ENCODE data around the gene ZNRD2.

Gene ZNRD2

DNA sequence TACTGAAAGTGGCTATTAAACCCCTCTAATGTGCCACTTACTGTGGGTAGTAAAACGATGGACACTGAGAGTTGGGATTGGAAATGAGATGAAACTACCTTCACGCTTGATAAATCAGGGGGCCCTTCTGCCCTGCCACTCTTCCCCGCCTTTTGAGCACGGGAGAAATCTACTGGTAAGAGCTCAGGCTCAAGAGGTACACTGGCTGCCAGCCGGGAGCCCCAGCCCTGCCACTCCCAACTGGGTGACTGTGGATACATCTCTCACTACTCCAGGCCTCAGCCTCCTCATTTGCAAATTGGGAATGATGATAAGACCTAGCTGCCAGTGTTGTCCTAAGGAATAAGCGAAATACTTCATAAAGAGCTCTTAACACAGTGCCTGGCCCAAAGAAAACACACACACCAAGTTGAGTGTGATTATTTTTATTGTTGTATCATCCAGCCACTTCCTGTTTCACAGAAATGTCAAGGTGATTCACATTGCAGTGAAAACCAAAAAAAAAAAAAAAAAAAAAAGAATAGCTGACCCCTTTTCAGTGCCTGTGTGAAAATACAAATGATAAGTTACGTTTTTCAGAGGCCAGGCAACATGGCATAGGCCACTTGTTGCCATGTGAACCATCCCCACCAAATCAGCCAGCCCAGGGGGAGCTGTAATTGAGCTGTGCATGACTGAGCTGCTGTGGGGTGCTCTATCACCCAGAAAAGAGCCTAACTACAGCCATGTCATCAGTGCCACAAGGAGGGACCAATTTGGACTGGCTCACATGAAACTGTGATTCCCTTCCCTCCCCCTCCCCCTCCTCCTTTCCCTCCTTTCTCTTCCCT lies 4.4 kb upstream of the ZNRD2 start:
- Histone ChIP-seq H3K4me1 (ENCODE audit: control insufficient read depth, insufficient read depth, low read length, unreplicated experiment) (peaks cover 26% of the 10 kb centered on the region), H3K36me3 (ENCODE audit: insufficient read depth, low read length) (no peaks in the 10 kb centered on the region), H2AFZ (ENCODE audit: low read length, unreplicated experiment) (no peak overlapping the region), H3K79me2 (ENCODE audit: control insufficient read depth, insufficient read depth, low read length, unreplicated experiment) (peaks cover 28% of the 10 kb centered on the region), H3K4me3 (ENCODE audit: low read depth, low read length) (no peak overlapping the region), H3K27ac (ENCODE audit: low read depth, low read length) (peak overlapping the region; percentile 51), H3K27me3 (ENCODE audit: insufficient read depth, low read length) (no peaks in the 10 kb centered on the region)

DNA sequence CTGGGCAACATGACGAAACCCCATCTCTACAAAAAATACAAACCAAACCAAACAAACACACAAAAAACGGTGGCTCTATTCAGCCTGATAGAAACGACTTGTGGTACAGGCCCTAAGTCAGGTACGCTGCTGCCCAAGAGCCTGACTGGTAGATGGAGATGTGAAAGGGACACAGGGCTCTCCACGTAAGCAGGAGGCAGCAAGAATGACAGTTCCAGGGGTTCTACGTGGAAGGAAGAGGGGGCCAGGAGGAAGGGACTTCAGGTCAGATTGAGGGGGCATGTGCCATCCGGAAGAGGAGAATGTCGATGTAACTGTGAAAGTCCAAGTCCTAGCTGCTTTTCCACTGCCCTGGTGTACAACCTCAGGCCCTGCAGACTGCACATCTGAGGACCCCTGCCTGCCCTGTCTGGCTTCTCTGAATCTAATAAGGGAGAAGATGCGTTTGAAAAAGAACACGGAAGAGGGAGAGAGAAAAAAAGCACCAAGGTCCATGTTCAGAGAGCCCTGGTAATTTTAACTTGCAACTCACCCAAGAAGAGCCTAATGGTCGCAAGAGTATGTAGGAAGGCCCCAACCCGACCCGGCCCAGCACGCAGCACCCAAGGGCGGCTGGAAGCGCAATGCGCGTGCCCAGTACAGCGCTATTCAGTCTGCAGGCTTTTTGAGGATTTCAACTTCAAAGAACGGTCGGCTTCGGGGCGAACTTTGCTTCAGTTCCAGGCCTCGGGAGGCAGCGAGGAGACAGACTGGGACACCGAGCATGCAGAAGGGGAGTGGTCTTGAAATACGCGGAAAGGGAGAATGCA lies 909 bp upstream of the ZNRD2 start:
- Histone ChIP-seq H3K36me3 (ENCODE audit: insufficient read depth, low read length) (no peaks in the 10 kb centered on the region), H3K79me2 (ENCODE audit: control insufficient read depth, insufficient read depth, low read length, unreplicated experiment) (peaks cover 50% of the 10 kb centered on the region), H3K27me3 (ENCODE audit: insufficient read depth, low read length) (no peaks in the 10 kb centered on the region), H3K4me3 (ENCODE audit: low read depth, low read length) (peak overlapping the region; percentile 92), H2AFZ (ENCODE audit: low read length, unreplicated experiment) (peak overlapping the region; percentile 93), H3K4me1 (ENCODE audit: control insufficient read depth, insufficient read depth, low read length, unreplicated experiment) (peaks cover 41% of the 10 kb centered on the region), H3K27ac (ENCODE audit: low read depth, low read length) (peak overlapping the region; percentile 79)

DNA sequence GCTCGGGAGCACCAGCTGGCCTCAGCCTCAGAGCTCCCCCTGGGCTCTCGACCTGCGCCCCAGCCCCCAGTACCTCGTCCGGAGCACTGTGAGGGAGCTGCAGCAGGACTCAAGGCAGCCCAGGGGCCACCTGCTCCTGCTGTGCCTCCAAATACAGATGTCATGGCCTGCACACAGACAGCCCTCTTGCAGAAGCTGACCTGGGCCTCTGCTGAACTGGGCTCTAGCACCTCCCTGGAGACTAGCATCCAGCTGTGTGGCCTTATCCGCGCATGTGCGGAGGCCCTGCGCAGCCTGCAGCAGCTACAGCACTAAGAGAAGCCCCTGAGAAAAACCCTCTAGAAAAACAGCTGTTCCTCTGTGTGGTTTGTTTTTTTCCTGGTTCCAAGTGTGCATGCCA lies 1.1 kb downstream of the ZNRD2 start:
- Histone ChIP-seq H2AFZ (ENCODE audit: low read length, unreplicated experiment) (no peak overlapping the region), H3K36me3 (ENCODE audit: insufficient read depth, low read length) (no peaks in the 10 kb centered on the region), H3K27me3 (ENCODE audit: insufficient read depth, low read length) (no peaks in the 10 kb centered on the region), H3K27ac (ENCODE audit: low read depth, low read length) (no peak overlapping the region), H3K79me2 (ENCODE audit: control insufficient read depth, insufficient read depth, low read length, unreplicated experiment) (peaks cover 56% of the 10 kb centered on the region), H3K4me1 (ENCODE audit: control insufficient read depth, insufficient read depth, low read length, unreplicated experiment) (peaks cover 39% of the 10 kb centered on the region), H3K4me3 (ENCODE audit: low read depth, low read length) (peak overlapping the region; percentile 92)

DNA sequence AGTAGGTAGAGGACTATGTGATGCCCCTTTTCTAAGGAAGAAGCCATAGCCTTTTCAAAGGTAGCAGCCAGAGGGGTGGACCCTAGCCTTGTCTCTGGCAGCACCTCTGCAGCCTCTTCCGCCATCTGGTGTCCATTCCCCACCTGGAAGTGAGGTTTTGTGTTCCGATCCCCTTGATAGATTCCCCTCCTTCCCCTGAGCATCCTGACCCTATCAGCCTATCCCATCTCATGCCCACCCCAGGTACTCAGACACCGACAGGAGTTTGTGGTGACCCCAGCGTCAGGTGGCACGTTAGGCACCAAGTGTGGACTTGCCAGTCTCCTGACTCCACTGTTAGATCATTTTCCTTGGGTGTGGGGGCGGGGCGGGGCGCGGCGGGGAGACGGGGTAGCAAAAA lies 1.7 kb downstream of the ZNRD2 start:
- H3K4me1 ChIP-seq (ENCODE audit: control insufficient read depth, insufficient read depth, low read length, unreplicated experiment), result peaks cover 43% of the 10 kb centered on the region
- H3K27ac ChIP-seq (ENCODE audit: low read depth, low read length), result no peak overlapping the region
- H3K36me3 ChIP-seq (ENCODE audit: insufficient read depth, low read length), result no peaks in the 10 kb centered on the region
- H3K27me3 ChIP-seq (ENCODE audit: insufficient read depth, low read length), result no peaks in the 10 kb centered on the region
- H3K4me3 ChIP-seq (ENCODE audit: low read depth, low read length), result peak overlapping the region; percentile 92
- H2AFZ ChIP-seq (ENCODE audit: low read length, unreplicated experiment), result no peak overlapping the region
- peaks cover 57% of the 10 kb centered on the region for H3K79me2 ChIP-seq (ENCODE audit: control insufficient read depth, insufficient read depth, low read length, unreplicated experiment)

DNA sequence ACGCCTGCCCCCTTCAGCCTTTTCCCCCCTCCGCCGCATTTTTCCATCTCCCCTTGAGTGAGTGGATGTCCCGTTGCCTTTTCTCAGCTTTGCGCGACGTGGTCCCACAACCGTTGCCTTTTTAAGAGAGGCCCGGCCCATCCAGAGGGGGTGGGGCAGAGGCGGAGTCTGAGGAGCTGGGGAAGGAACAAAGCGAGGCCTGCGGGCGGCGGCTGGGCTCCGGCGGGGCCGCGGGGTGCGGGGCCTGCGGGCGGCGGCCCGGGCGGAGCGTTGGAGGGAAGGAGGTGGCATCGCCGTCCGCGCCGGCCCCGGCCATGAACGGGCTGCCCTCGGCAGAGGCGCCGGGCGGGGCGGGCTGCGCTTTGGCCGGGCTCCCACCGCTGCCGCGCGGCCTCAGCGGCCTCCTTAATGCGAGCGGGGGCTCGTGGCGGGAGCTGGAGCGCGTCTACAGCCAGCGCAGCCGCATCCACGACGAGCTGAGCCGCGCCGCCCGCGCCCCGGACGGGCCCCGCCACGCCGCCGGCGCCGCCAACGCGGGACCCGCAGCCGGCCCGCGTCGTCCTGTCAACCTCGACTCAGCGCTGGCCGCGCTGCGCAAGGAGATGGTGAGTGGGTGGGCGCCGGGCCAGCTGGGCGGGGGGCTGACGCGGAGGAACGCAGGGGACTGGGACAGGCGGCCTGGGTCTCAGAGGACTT lies 2.2 kb downstream of the ZNRD2 start, which contains the start of gene FAM89B:
FAM89B (plus strand) TSS at position 183 of the 696 bp plus-strand sequence; CDS start at position 315, 132 bp downstream.
- Histone ChIP-seq H3K27ac (ENCODE audit: low read depth, low read length) (0 out of 2 replicates have a peak within 1 kb of the TSS, but pooled peaks have one; percentile 8), H3K4me1 (ENCODE audit: control insufficient read depth, insufficient read depth, low read length, unreplicated experiment) (peaks cover 48% of the 10 kb centered on the region)

DNA sequence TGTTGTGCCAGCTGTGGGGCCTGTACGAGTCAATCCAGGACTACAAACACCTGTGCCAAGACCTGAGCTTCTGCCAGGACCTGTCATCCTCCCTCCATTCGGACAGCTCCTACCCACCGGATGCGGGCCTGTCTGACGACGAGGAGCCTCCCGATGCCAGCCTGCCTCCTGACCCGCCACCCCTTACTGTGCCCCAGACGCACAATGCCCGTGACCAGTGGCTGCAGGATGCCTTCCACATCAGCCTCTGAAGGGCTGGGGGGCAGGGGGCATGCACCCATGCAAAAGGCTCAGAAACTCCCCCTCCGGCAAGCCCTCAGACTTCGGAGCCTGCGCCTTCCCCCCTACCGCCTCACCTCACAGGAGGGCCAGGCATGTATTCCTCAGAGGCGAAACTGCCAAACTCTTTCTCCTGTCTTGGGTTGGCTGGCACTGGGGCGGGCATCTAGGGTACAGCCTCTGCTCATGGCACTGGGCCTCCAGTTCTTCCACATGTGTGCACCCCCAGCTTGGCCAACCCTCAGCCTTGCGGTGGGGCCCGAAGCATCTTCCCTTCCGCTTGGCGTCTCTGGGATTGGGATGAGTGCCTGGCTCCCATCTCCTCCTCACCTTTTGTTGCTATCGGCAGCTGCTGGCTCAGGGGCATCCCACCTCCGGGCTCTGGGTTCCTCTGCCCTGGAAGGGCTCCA lies 3.3 kb downstream of the ZNRD2 start:
- Histone ChIP-seq H3K27me3 (ENCODE audit: insufficient read depth, low read length) (no peaks in the 10 kb centered on the region), H3K79me2 (ENCODE audit: control insufficient read depth, insufficient read depth, low read length, unreplicated experiment) (peaks cover 54% of the 10 kb centered on the region), H3K4me3 (ENCODE audit: low read depth, low read length) (peak overlapping the region; percentile 92), H3K4me1 (ENCODE audit: control insufficient read depth, insufficient read depth, low read length, unreplicated experiment) (peaks cover 58% of the 10 kb centered on the region), H3K27ac (ENCODE audit: low read depth, low read length) (peak overlapping the region; percentile 48), H2AFZ (ENCODE audit: low read length, unreplicated experiment) (no peak overlapping the region), H3K36me3 (ENCODE audit: insufficient read depth, low read length) (no peaks in the 10 kb centered on the region)

More for the DNA sequence above, 2.2 kb downstream of the ZNRD2 start, which contains the start of gene FAM89B:
- peaks cover 54% of the 10 kb centered on the region for H3K79me2 ChIP-seq (ENCODE audit: control insufficient read depth, insufficient read depth, low read length, unreplicated experiment)
- H3K4me3 ChIP-seq (ENCODE audit: low read depth, low read length), result peak within 1 kb of the TSS; percentile 92
- H3K27me3 ChIP-seq (ENCODE audit: insufficient read depth, low read length), result no peaks in the 10 kb centered on the region
- H3K36me3 ChIP-seq (ENCODE audit: insufficient read depth, low read length), result no peaks in the 10 kb centered on the region
- no peak within 1 kb of the TSS for H2AFZ ChIP-seq (ENCODE audit: low read length, unreplicated experiment)

DNA sequence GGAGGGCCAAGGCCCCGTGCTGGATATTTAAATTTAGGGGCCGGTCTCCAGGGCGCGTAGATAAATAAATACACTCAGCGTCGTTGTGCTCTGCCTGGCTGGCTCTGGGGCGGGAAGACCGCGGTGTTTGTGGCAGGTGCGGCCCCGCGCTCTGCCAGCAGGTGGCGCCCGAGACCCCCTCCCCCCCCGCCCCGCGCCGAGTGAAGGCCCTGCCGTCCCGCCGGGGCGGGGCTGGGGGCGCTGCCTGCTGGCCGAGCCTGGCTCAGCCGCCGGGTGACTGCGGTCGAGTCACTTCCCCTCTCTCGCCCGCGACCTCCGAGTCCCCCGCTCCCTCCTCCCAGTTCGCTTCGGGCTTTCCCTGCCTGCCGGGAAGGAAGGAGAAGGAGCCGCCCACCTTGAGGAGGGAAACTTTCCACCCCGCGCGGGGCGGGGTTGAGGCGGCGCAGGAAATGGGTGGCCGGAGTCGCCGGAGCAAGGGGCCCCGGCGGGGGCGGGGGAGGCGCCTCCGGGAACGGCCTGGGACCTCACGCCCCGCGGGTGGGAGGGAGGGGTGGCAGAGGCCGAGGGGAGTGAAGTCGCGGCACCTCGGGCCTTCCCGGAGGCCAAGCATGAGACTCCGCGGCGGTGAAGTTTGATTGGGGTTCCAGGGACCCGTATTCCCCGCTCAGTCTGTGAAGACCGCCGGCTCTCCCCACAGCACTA lies 4.0 kb downstream of the ZNRD2 start:
- H3K4me3 ChIP-seq (ENCODE audit: low read depth, low read length), result peak overlapping the region; percentile 92
- no peaks in the 10 kb centered on the region for H3K27me3 ChIP-seq (ENCODE audit: insufficient read depth, low read length)
- H3K79me2 ChIP-seq (ENCODE audit: control insufficient read depth, insufficient read depth, low read length, unreplicated experiment), result peaks cover 48% of the 10 kb centered on the region
- peak overlapping the region; percentile 68 for H3K27ac ChIP-seq (ENCODE audit: low read depth, low read length)
- no peak overlapping the region for H2AFZ ChIP-seq (ENCODE audit: low read length, unreplicated experiment)
- H3K36me3 ChIP-seq (ENCODE audit: insufficient read depth, low read length), result no peaks in the 10 kb centered on the region
- peaks cover 53% of the 10 kb centered on the region for H3K4me1 ChIP-seq (ENCODE audit: control insufficient read depth, insufficient read depth, low read length, unreplicated experiment)

DNA sequence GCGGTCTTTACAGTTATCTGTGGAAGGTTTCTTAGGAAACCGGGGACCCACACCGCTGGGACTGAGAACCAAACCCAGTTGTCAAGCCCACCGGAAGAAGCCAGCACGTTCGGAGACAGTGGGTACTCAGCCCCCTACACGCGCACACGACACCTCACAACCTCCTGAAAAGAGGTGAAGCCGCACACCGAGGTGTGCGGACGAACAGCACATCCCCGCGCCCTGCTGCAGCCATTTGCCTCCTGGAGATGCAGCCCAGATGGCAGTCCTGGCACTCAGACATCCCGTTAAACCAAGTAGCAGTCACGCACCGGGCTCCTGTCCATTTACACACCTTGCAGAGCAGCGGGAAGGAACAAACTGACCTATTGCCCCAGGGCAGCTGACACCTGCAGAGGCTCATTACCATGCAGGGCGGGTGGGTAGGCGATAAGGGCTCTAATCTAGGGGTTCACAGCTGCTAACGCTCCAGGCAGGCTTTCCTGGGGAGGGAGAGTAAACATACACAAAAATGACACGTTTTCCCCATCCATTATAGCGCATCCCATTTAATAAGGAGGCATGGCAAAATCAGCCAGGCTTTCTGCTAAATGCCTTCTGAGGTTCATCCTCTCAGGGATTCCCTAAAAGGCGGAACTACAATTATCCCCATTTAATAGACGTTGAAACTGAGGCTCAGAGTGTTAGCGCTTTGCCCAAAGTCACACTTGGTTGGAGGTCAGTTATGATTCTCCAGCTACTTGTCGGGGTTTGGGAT lies 4.7 kb downstream of the ZNRD2 start:
- Histone ChIP-seq H2AFZ (ENCODE audit: low read length, unreplicated experiment) (no peak overlapping the region), H3K27me3 (ENCODE audit: insufficient read depth, low read length) (no peaks in the 10 kb centered on the region), H3K27ac (ENCODE audit: low read depth, low read length) (peak overlapping the region; percentile 68), H3K79me2 (ENCODE audit: control insufficient read depth, insufficient read depth, low read length, unreplicated experiment) (peaks cover 48% of the 10 kb centered on the region), H3K4me3 (ENCODE audit: low read depth, low read length) (peak overlapping the region; percentile 91), H3K4me1 (ENCODE audit: control insufficient read depth, insufficient read depth, low read length, unreplicated experiment) (peaks cover 53% of the 10 kb centered on the region), H3K36me3 (ENCODE audit: insufficient read depth, low read length) (no peaks in the 10 kb centered on the region)

DNA sequence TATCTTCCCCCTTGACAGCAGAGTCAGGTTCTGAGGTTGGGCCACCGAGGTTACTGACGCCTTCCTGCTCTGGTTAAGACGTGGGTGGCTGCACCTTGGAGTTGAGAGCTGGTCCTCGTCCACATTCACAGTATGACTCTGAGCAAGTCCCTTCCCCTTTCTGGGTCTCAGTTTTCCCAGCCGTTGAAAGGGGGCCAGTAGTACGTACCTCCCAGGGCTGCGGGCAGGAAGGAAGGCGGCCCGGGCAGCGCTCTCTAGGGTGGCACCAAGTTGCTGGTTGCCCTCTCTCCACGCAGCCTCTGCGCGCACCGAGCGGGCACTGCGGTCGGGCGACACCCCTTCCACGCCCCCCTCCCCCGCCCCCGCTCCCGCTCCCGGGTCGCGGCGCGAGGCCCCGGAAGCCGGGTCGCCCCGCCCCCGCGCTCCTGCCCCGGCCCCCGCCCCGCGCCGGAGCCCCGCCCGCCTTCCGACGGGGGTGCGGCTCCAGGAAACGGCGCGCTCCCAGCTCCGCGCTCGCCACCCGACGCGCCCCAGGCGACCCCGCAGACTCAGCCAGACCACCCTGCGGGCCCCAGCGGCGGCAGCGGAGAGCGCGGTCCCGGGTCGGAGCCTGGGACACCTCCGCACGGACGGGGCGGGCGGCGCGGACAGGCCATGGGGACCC lies 5.4 kb downstream of the ZNRD2 start, which contains the start of gene EHBP1L1:
EHBP1L1 (plus strand) TSS at position 486 of the 664 bp plus-strand sequence. CDS start 250 bp downstream, outside the sequence.
- Histone ChIP-seq H3K27me3 (ENCODE audit: insufficient read depth, low read length) (no peaks in the 10 kb centered on the region), H2AFZ (ENCODE audit: low read length, unreplicated experiment) (peak within 1 kb of the TSS; percentile 33), H3K4me3 (ENCODE audit: low read depth, low read length) (peak within 1 kb of the TSS; percentile 91), H3K79me2 (ENCODE audit: control insufficient read depth, insufficient read depth, low read length, unreplicated experiment) (peaks cover 44% of the 10 kb centered on the region), H3K4me1 (ENCODE audit: control insufficient read depth, insufficient read depth, low read length, unreplicated experiment) (peaks cover 53% of the 10 kb centered on the region), H3K36me3 (ENCODE audit: insufficient read depth, low read length) (peaks cover 5% of the 10 kb centered on the region; the same call in 1 of the 2 replicates), H3K27ac (ENCODE audit: low read depth, low read length) (peak within 1 kb of the TSS; percentile 73)
